ENCODE results near the gene EXTL1.

EXTL1 gene

GRCh38 chr1:26075421-26076144 is 54.0 kb downstream of the EXTL1 start:
- DNase-seq: no peak

- DNase-seq: no peak
Measured at GRCh38 chr1:26077524-26077923, 55.9 kb downstream of the EXTL1 start.

GRCh38 chr1:26078286-26079177 is 57.0 kb downstream of the EXTL1 start:
- no peak for DNase-seq

- no peak for DNase-seq
Measured at GRCh38 chr1:26079178-26079563, 57.6 kb downstream of the EXTL1 start.

- DNase-seq: no peak
Measured at GRCh38 chr1:26079960-26080814, 58.6 kb downstream of the EXTL1 start.

- no peak for DNase-seq
Measured at GRCh38 chr1:26081267-26082019, 59.9 kb downstream of the EXTL1 start.

GRCh38 chr1:26082020-26082350 is 60.4 kb downstream of the EXTL1 start:
- no peak for DNase-seq

- no peak for DNase-seq
Measured at GRCh38 chr1:26083208-26083607, 61.6 kb downstream of the EXTL1 start.

GRCh38 chr1:26084091-26084561 is 62.6 kb downstream of the EXTL1 start:
- DNase-seq: no peak

- no peak for DNase-seq
Measured at GRCh38 chr1:26084844-26085243, 63.3 kb downstream of the EXTL1 start.

All from activated T-cell treated with anti-CD3 and anti-CD28 coated beads, Interleukin-2, amount 50 U/mL, for 1 hour (primary cell).